K562 treated with DMSO at 1 percent for 4 hours (cell line): Measurements from ENCODE around the gene TMEM208. TPM values are rescaled to one million over a fixed set of nuclear protein-coding genes. Genes with fewer than 3 reads are reported as not detected.

Experiments used
- total RNA-seq: library from RNA; unstranded; fragments of 300-600 nt; gene quantifications from 2 replicates; pipeline ENCODE4 v1.2.3, GENCODE V29; 2022; ENCODE audit not compliant: insufficient read depth

Gene TMEM208
- total RNA-seq, result 57.9 and 64.8 TPM in 2 replicates

GRCh38 chr16:67226804-67227566 is at the start of gene TMEM208:
Gene TMEM208 (plus strand): TSS chr16:67227130. CDS start chr16:67227219, 89 bp downstream.

GRCh38 chr16:67183627-67184452 is 43.1 kb upstream of the TMEM208 start, which contains the start of gene MATCAP1:
Gene MATCAP1 (minus strand): TSS chr16:67183963. CDS start chr16:67180610, 3,353 bp downstream.

GRCh38 chr16:67190041-67190440 is 36.9 kb upstream of the TMEM208 start, which contains the start of gene EXOC3L1:
Gene EXOC3L1 (minus strand): TSS chr16:67190136. CDS start chr16:67189676, 460 bp downstream.

GRCh38 chr16:67191995-67192681 is 34.8 kb upstream of the TMEM208 start, which contains the start of gene E2F4:
Gene E2F4 (plus strand): TSS chr16:67192155. CDS start chr16:67192228, 73 bp downstream.

GRCh38 chr16:67199011-67199807 is 27.7 kb upstream of the TMEM208 start, which contains the start of gene ELMO3:
Gene ELMO3 (plus strand): TSS chr16:67199131. CDS start chr16:67199327, 196 bp downstream.

GRCh38 chr16:67247192-67248072 is 20.5 kb downstream of the TMEM208 start, which contains the start of gene FHOD1:
Gene FHOD1 (minus strand): TSS chr16:67247481. CDS start chr16:67247410, 71 bp downstream.

GRCh38 chr16:67248401-67249177 is 21.7 kb downstream of the TMEM208 start, which contains the start of gene SLC9A5:
Gene SLC9A5 (plus strand): TSS chr16:67248979. CDS start chr16:67249015, 36 bp downstream.

Other genes starting within 250 kb of the TMEM208 start
- not detected in 2 replicates for gene CES4A, start 238.5 kb upstream of the TMEM208 start, total RNA-seq
- 34.7 and 44.2 TPM in 2 replicates for gene CBFB, start 198.0 kb upstream of the TMEM208 start, total RNA-seq
- 9.2 and 13.9 TPM in 2 replicates for gene PHAF1, start 117.2 kb upstream of the TMEM208 start, total RNA-seq
- 3.7 and 5.6 TPM in 2 replicates for gene B3GNT9, start 76.1 kb upstream of the TMEM208 start, total RNA-seq
- 28.0 and 33.7 TPM in 2 replicates for gene TRADD, start 67.2 kb upstream of the TMEM208 start, total RNA-seq
- 9.0 and 16.6 TPM in 2 replicates for gene FBXL8, start 67.2 kb upstream of the TMEM208 start, total RNA-seq
- 14.8 and 26.3 TPM in 2 replicates for gene HSF4, start 62.4 kb upstream of the TMEM208 start, total RNA-seq
- 15.7 and 20.6 TPM in 2 replicates for gene NOL3, start 56.6 kb upstream of the TMEM208 start, total RNA-seq
- 16.8 and 24.9 TPM in 2 replicates for gene MATCAP1, start 43.2 kb upstream of the TMEM208 start, total RNA-seq
- not detected in 2 replicates for gene EXOC3L1, start 37.0 kb upstream of the TMEM208 start, total RNA-seq
- gene E2F4, start 35.0 kb upstream of the TMEM208 start, total RNA-seq, result 82.7 and 87.6 TPM in 2 replicates
- 1.6 and 4.3 TPM in 2 replicates for gene ELMO3, start 28.0 kb upstream of the TMEM208 start, total RNA-seq
- gene FHOD1, start 20.4 kb downstream of the TMEM208 start, total RNA-seq, result 45.2 and 50.9 TPM in 2 replicates
- 1.8 and 2.0 TPM in 2 replicates for gene SLC9A5, start 21.8 kb downstream of the TMEM208 start, total RNA-seq
- 29.4 and 39.8 TPM in 2 replicates for gene PLEKHG4, start 52.4 kb downstream of the TMEM208 start, total RNA-seq
- gene KCTD19, start 99.6 kb downstream of the TMEM208 start, total RNA-seq, result 0.15 TPM in 1 of 2 replicates, not detected in the other
- gene LRRC36, start 99.7 kb downstream of the TMEM208 start, total RNA-seq, result 0.30 TPM in 1 of 2 replicates, not detected in the other
- gene TPPP3, start 166.4 kb downstream of the TMEM208 start, total RNA-seq, result not detected in 2 replicates
- gene ZDHHC1, start 189.3 kb downstream of the TMEM208 start, total RNA-seq, result not detected in 2 replicates
- not detected in 2 replicates for gene HSD11B2, start 204.0 kb downstream of the TMEM208 start, total RNA-seq